Measurements from ENCODE around the gene FGD5.

- no peak for TF ChIP-seq CTCF (conservative IDR thresholded peaks at IDR 0.05; ENCODE audit: low read depth, low read length)
- TF ChIP-seq EZH2 (IDR thresholded peaks at IDR 0.05; ENCODE audit: borderline replicate concordance, low read depth, low read length, poor library complexity, severe bottlenecking) = no peak
Observed at GRCh38 chr3:14943042-14943441, 124.3 kb downstream of the FGD5 start.

All from A673 (cell line).